Osteocyte (in vitro differentiated cells): ENCODE data around the gene VIPR2. TPM values are rescaled to one million over a fixed set of nuclear protein-coding genes. Genes with fewer than 3 reads are reported as not detected.

Experiments
- DNase-seq: peaks from one replicate; pipeline ENCODE4 v3.0.0; 2021; ENCODE audit warnings: mixed read lengths; ENCODE audit not compliant: unreplicated experiment; ENCODE audit errors: extremely low spot score
- H3K27ac Mint-ChIP-seq: one replicate; pipeline ENCODE4 v1.8.0; 2021; ENCODE audit warnings: mild to moderate bottlenecking, mixed read lengths; ENCODE audit not compliant: unreplicated experiment
- H3K27me3 Mint-ChIP-seq: one replicate; pipeline ENCODE4 v1.8.0; 2021; ENCODE audit warnings: mixed read lengths; ENCODE audit not compliant: unreplicated experiment
- H3K36me3 Mint-ChIP-seq: one replicate; pipeline ENCODE4 v1.8.0; 2021; ENCODE audit warnings: mixed read lengths; ENCODE audit not compliant: unreplicated experiment
- H3K4me1 Mint-ChIP-seq: one replicate; pipeline ENCODE4 v1.8.0; 2021; ENCODE audit warnings: mixed read lengths; ENCODE audit not compliant: unreplicated experiment
- H3K4me3 Mint-ChIP-seq: one replicate; pipeline ENCODE4 v1.8.0; 2021; ENCODE audit warnings: mild to moderate bottlenecking, moderate library complexity, mixed read lengths; ENCODE audit not compliant: unreplicated experiment
- H3K9me3 Mint-ChIP-seq: one replicate; pipeline ENCODE4 v1.8.0; 2021; ENCODE audit warnings: mixed read lengths; ENCODE audit not compliant: unreplicated experiment
- CTCF ChIP-seq: fragments of 200-600 bp; sonication (generic); IDR thresholded peaks from 2 replicates; pipeline ENCODE4 v1.5.0; 2021; ENCODE audit warnings: antibody characterized with exemption, mild to moderate bottlenecking, moderate library complexity
- total RNA-seq: library from RNA; stranded (reverse); gene quantifications from 2 replicates; pipeline ENCODE4 v1.2.1, GENCODE V29; 2021

Gene VIPR2
- total RNA-seq, 1 donor from 2014 or later: 0.19 TPM

- DNase-seq: no peak
- Mint-ChIP-seq H3K4me1 (no peaks in the 10 kb centered on the region), H3K27me3 (no peaks in the 10 kb centered on the region), H3K9me3 (no peaks in the 10 kb centered on the region), H3K4me3 (no peak overlapping the region), H3K36me3 (no peaks in the 10 kb centered on the region), H3K27ac (no peak overlapping the region)
- no peak for TF ChIP-seq CTCF
Observed at GRCh38 chr7:159057647-159058046, 87.0 kb downstream of the VIPR2 start.

- peaks cover 2% of the 10 kb centered on the region for H3K36me3 Mint-ChIP-seq
- H3K27ac Mint-ChIP-seq: no peak overlapping the region
- peak; percentile 46 for DNase-seq
- TF ChIP-seq CTCF: no peak
- H3K4me1 Mint-ChIP-seq: no peaks in the 10 kb centered on the region
- H3K9me3 Mint-ChIP-seq: peaks cover 8% of the 10 kb centered on the region
- H3K4me3 Mint-ChIP-seq: no peak overlapping the region
- peaks cover 5% of the 10 kb centered on the region for H3K27me3 Mint-ChIP-seq
Observed at GRCh38 chr7:159056737-159057136, 87.9 kb downstream of the VIPR2 start.

- TF ChIP-seq CTCF: no peak
- Mint-ChIP-seq H3K4me3 (no peak overlapping the region), H3K4me1 (no peaks in the 10 kb centered on the region), H3K9me3 (peaks cover 17% of the 10 kb centered on the region), H3K27me3 (peaks cover 11% of the 10 kb centered on the region), H3K36me3 (peaks cover 2% of the 10 kb centered on the region), H3K27ac (no peak overlapping the region)
- DNase-seq: no peak
Observed at GRCh38 chr7:159051916-159052315, 92.8 kb downstream of the VIPR2 start.

GRCh38 chr7:159050704-159051103 lies 94.0 kb downstream of the VIPR2 start:
- peaks cover 11% of the 10 kb centered on the region for H3K27me3 Mint-ChIP-seq
- peaks cover 17% of the 10 kb centered on the region for H3K9me3 Mint-ChIP-seq
- H3K4me1 Mint-ChIP-seq: no peaks in the 10 kb centered on the region
- H3K4me3 Mint-ChIP-seq: no peak overlapping the region
- H3K36me3 Mint-ChIP-seq: peaks cover 2% of the 10 kb centered on the region
- TF ChIP-seq CTCF: no peak
- no peak for DNase-seq
- no peak overlapping the region for H3K27ac Mint-ChIP-seq

GRCh38 chr7:159049266-159050025 lies 95.2 kb downstream of the VIPR2 start:
- TF ChIP-seq CTCF: no peak
- peaks cover 2% of the 10 kb centered on the region for H3K36me3 Mint-ChIP-seq
- peak; percentile 75 for DNase-seq
- H3K27me3 Mint-ChIP-seq: peaks cover 12% of the 10 kb centered on the region
- no peak overlapping the region for H3K4me3 Mint-ChIP-seq
- H3K4me1 Mint-ChIP-seq: no peaks in the 10 kb centered on the region
- no peak overlapping the region for H3K27ac Mint-ChIP-seq
- peaks cover 17% of the 10 kb centered on the region for H3K9me3 Mint-ChIP-seq
